COLO668 (cell line): ENCODE data around the gene CFHR4.
A peak's percentile ranks its signal among the peaks of the same experiment; 100 is the strongest.
"Not testable (repeated sequence)": the region's sequence is repeated elsewhere in the genome, so short reads cannot be mapped to it uniquely, and the experiment has no call there.

ENCODE experiments used
- DNase-seq: peaks from one replicate; lab custom pipeline; 2025; ENCODE audit not compliant: unreplicated experiment; lab: John Stamatoyannopoulos, UW

The CFHR4 gene

DNA sequence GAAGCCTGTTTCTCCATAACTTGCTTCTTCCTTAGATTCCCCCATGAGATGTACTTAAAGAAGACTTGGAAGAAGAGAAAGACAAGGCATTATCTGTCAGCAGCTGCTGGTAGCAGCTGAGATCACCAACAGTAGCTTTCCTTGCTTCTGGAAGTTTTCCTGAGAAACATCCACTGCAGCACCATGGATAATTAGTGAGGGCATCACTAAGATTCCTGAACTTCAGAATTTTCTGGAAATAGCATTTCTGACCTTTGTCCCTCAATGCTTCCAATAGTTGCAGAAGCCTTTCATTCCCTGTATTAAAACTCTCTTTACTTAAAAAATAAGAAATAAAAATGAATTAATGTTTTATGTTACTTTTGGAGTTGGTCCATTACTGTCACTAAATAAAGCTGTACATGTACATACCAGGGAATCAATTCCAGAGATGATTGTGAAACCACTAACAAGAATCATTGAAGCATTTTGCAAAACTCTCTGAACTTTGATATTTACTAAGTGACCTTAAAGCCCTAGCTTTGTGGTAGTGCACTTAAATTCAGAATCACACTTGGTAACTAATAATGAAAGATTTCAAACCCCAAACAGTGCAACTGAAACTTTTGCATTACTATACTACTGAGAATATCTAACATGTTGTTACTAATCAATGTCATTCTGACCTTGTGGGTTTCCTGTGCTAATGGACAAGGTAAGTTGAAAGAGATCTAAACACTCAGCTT, at the start of gene CFHR4:
CFHR4 (plus strand) TSS at position 538 of the 725 bp plus-strand sequence; CDS start at position 637, 99 bp downstream.
- no peak for DNase-seq

GRCh38 chr1:196849613-196850492, 38.0 kb upstream of the CFHR4 start:
- not testable (repeated sequence) for DNase-seq

- no peak for DNase-seq
Observed at GRCh38 chr1:196856053-196856452, 31.8 kb upstream of the CFHR4 start.

- no peak for DNase-seq
Observed at GRCh38 chr1:196857188-196857587, 30.7 kb upstream of the CFHR4 start.

GRCh38 chr1:196858811-196859210, 29.0 kb upstream of the CFHR4 start:
- no peak for DNase-seq

GRCh38 chr1:196860323-196860884, 27.4 kb upstream of the CFHR4 start:
- no peak for DNase-seq

DNA sequence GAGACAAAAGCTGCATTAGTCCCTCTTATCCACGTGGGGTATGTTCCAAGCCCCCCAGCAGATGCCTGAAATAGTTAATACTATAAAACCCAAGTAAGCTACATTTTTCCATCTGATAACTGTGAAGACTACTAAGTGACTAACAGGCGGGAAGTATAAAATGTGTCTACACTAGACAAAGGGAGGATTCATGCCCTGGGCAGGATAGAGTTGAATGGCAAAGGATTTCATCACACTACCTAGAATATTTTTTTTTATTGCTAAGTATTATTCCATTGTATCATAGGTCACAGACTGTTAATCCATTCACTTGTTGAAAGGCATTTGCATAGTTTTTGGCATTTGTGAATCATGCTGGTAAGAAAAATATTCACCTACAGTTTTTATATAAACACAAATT, 26.4 kb upstream of the CFHR4 start:
- no peak for DNase-seq

DNA sequence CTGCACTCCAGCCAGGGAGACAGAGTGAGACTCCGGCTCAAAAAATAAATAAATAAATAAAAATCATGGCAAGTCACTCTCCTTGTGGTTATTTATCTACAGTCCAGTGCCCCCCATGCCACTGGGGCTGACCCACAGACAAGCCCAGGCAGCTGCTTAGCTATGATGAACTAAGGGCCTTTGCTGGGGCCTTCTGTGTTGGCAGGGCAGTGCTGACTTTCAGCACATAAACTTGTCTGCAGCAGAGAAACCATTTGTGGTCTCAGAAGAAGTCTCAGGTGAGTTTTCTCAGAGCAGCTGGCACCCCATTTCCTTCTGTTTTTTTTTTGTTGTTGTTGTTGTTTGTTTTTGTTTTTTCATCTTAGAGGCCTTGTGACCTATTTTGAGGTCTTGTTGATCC, 20.9 kb upstream of the CFHR4 start:
- DNase-seq = no peak

- DNase-seq = peak; percentile 36
Observed at GRCh38 chr1:196873385-196873784, 14.5 kb upstream of the CFHR4 start.

- no peak for DNase-seq
Observed at GRCh38 chr1:196875935-196876334, 11.9 kb upstream of the CFHR4 start.

DNA sequence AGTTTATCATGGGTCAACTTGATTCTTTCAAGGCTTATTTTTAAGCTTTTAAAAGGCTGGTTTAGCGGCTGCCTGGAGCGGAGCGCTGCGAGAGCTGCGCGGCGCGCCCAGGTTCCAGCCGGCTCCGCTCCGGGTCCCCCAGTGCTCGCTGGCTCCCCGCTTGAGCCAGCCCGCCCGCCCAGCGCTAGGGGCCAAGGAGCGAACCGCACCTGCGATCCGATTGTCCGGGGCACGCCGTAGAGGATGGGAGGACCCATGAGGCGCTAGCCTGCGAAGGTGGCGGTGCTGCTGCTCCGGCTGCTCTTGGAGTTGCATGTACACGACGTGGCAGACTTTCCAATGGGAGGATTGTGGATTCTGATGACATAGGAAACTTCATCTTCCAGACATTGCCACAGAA, 9.9 kb upstream of the CFHR4 start:
- DNase-seq = no peak

DNA sequence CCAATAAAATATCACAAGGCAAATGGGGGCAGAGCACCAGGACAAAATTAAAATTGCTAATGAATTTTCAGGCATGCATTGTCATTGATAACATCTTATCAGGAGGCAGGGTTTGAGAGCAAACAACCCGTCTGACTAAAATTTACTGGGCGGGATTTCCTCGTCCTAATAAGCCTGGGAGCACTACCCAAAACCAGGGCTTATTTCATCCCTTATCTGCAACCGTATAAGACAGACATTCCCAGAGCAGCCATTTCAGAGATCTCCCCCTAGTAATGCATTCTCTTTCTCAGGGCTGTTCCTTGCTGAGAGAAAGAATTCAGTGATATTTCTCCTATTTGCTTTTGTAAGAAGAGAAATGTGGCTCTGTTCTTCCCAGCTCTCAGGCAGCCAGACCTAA, 1.3 kb upstream of the CFHR4 start:
- not testable (repeated sequence) for DNase-seq

GRCh38 chr1:196890668-196891067, 2.8 kb downstream of the CFHR4 start:
- no peak for DNase-seq

- no peak for DNase-seq
Observed at GRCh38 chr1:196891251-196891650, 3.4 kb downstream of the CFHR4 start.

- DNase-seq = no peak
Observed at GRCh38 chr1:196896355-196896754, 8.5 kb downstream of the CFHR4 start.

GRCh38 chr1:196897158-196897828, 9.4 kb downstream of the CFHR4 start:
- DNase-seq = no peak

- no peak for DNase-seq
Observed at GRCh38 chr1:196902344-196902743, 14.5 kb downstream of the CFHR4 start.

DNA sequence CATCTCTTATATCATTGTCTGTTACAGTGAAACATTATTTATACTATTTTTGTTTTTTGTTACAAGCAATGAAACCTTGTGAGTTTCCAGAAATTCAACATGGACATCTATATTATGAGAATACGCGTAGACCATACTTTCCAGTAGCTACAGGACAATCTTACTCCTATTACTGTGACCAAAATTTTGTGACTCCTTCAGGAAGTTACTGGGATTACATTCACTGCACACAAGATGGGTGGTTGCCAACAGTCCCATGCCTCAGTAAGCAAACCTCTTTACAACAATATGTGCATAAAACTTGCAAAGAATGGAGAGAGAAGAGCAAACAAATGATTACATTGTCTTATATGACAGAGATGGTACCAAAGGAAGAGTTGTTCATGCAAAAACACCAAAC, 22.4 kb downstream of the CFHR4 start:
- no peak for DNase-seq

GRCh38 chr1:196912283-196912682, 24.4 kb downstream of the CFHR4 start:
- DNase-seq = not testable (repeated sequence)

- not testable (repeated sequence) for DNase-seq
Observed at GRCh38 chr1:196926839-196927238, 39.0 kb downstream of the CFHR4 start.

GRCh38 chr1:196932853-196933252, 45.0 kb downstream of the CFHR4 start:
- DNase-seq = not testable (repeated sequence)
